Measurements from ENCODE around the gene FAM13B. TPM values are rescaled to one million over a fixed set of nuclear protein-coding genes. Genes with fewer than 3 reads are reported as not detected.
A peak's percentile ranks its signal among the peaks of the same experiment; 100 is the strongest.

Gene FAM13B
- total and polyA plus RNA-seq, 10 of the 15 experiments (the other 5 are each of a cell fraction or from before 2014, with no cell fraction given): 3.6 to 30.0 (median 20.3) TPM

DNA sequence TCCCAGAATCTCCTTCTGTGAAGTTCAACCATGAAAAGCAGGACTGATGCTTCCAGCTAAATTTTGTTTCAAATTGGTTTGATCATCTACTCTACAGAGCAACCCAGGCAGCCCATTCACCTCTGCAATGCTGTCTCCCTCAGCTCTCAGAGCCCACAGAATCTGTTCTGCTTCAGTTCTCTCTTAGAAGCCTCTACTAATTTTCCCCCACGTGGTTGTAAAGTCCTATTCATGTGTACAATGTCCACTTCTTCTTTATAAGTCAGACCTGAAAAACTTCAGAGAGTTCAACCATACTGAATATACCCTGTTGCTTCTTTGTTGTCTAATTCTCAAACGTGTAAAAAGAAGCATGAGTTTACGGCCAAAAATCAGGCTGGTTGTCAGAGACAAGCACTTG lies 21.3 kb upstream of the FAM13B start:
- Histone ChIP-seq H3K4me3 (no peak overlapping the region), H3K4me1 (ENCODE audit: control insufficient read depth, insufficient read depth, low read length) (no peaks in the 10 kb centered on the region), H3K79me2 (ENCODE audit: control insufficient read depth, insufficient read depth, low read length) (no peaks in the 10 kb centered on the region), H3K36me3 (ENCODE audit: control insufficient read depth in 2 of 2, insufficient read depth in 2 of 2, low read length in 1 of 2) (no peaks in the 10 kb centered on the region), H3K4me2 (ENCODE audit: control insufficient read depth, insufficient read depth) (no peak overlapping the region), H3K9me3 (replicated peaks; ENCODE audit: control insufficient read depth, insufficient read depth, low read length) (no peaks in the 10 kb centered on the region), H3K9ac (ENCODE audit: control insufficient read depth, insufficient read depth, low read length) (no peak overlapping the region), H3K27me3 (replicated peaks in 1 of 2; ENCODE audit: control insufficient read depth in 2 of 2, insufficient read depth in 2 of 2, low read length in 1 of 2) (no peaks in the 10 kb centered on the region), H4K20me1 (ENCODE audit: control insufficient read depth, insufficient read depth) (no peaks in the 10 kb centered on the region), H2AFZ (ENCODE audit: control insufficient read depth, low read depth, low read length) (no peak overlapping the region), H3K27ac (ENCODE audit: control insufficient read depth, insufficient read depth) (no peak overlapping the region)
- no peak for FAIRE-seq
- RAD21 ChIA-PET (ENCODE audit: unreplicated experiment): interaction anchor here (0.9 kb wide), 1 partner anchor 11 kb away, joined by 4 read pairs; no protein-coding TSS in a partner anchor
- TF ChIP-seq NFYA (IDR thresholded peaks at IDR 0.05; ENCODE audit: borderline replicate concordance, low read depth, low read length): no peak
- TF ChIP-seq KAT2A (conservative IDR thresholded peaks at IDR 0.05; ENCODE audit: control insufficient read depth, low read depth, low read length): no peak
- no peak for TF ChIP-seq HDAC6 (IDR thresholded peaks at IDR 0.05; ENCODE audit: unreplicated experiment)
- peak; percentile 73 for TF ChIP-seq RAD51 (IDR thresholded peaks at IDR 0.05)
- TF ChIP-seq TAF1 (IDR thresholded peaks at IDR 0.05; ENCODE audit: borderline replicate concordance, low read depth, low read length): no peak
- no peak for TF ChIP-seq BRCA1 (IDR thresholded peaks at IDR 0.05; ENCODE audit: low read depth, low read length)
- TF ChIP-seq, protein P1, sequence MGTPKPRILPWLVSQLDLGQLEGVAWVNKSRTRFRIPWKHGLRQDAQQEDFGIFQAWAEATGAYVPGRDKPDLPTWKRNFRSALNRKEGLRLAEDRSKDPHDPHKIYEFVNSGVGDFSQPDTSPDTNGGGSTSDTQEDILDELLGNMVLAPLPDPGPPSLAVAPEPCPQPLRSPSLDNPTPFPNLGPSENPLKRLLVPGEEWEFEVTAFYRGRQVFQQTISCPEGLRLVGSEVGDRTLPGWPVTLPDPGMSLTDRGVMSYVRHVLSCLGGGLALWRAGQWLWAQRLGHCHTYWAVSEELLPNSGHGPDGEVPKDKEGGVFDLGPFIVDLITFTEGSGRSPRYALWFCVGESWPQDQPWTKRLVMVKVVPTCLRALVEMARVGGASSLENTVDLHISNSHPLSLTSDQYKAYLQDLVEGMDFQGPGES (IDR thresholded peaks at IDR 0.05): no peak
- DNase-seq (ENCODE audit: low read depth, low spot score): no peak
- no TSS peak for BruUV-seq (replicated peaks)
- peak; percentile 90 for ATAC-seq
- in situ Hi-C loops (cut with MboI): no loop called here
- POLR2A ChIA-PET: interaction anchor here (1.0 to 1.2 kb wide), 2 partner anchors 15 to 20 kb away, joined by 3 read pairs; no protein-coding TSS in a partner anchor
- 33% methylated on average over 3 of the region's 3 CpGs for WGBS (ENCODE audit: insufficient coverage, insufficient replicate concordance, low lambda C conversion rate, missing lambda C conversion rate)
- intact Hi-C loops (cut with micrococcal nuclease; ENCODE audit: unreplicated experiment): no loop called here
- CTCF ChIA-PET: interaction anchor here (0.6 to 4.9 kb wide), 7 partner anchors 8 to 71 kb away, joined by 3 to 50 read pairs (median 4); no protein-coding TSS in a partner anchor
- SMC1A ChIA-PET (ENCODE audit: uncharacterized antibody, unreplicated experiment): interaction anchor here (0.7 to 2.2 kb wide), 9 partner anchors 10 to 275 kb away, joined by 3 to 10 read pairs (median 3); no protein-coding TSS in a partner anchor

Data from GM12878 (cell line).